Stimulated activated CD4-positive, alpha-beta T cell treated with anti-CD3 and anti-CD28 coated beads, TNF-alpha, amount 100 ng/mL, for 1 hour (primary cell): Measurements from ENCODE around the gene SMCO3.

Experiments
- DNase-seq, 3 donors: peaks; one replicate each; pipeline ENCODE4 v3.0.0-alpha.2; 2020; ENCODE audit warnings: low read depth in 3 of 3, low spot score in 1 of 3

Gene SMCO3

GRCh38 chr12:14828892-14829291 is 14.9 kb upstream of the SMCO3 start:
- DNase-seq, result no peak

- no peak for DNase-seq
Observed at GRCh38 chr12:14827043-14827442, 13.1 kb upstream of the SMCO3 start.

- no peak for DNase-seq
Observed at GRCh38 chr12:14826491-14826890, 12.5 kb upstream of the SMCO3 start.

- no peak for DNase-seq
Observed at GRCh38 chr12:14825256-14825655, 11.3 kb upstream of the SMCO3 start.

- no peak for DNase-seq
Observed at GRCh38 chr12:14824012-14824634, 10.1 kb upstream of the SMCO3 start.

GRCh38 chr12:14811486-14811885 is 2.5 kb downstream of the SMCO3 start:
- DNase-seq, result no peak

GRCh38 chr12:14810953-14811483 is 3.0 kb downstream of the SMCO3 start:
- no peak for DNase-seq

GRCh38 chr12:14810167-14810952 is 3.6 kb downstream of the SMCO3 start:
- no peak for DNase-seq

GRCh38 chr12:14803830-14804160 is 10.2 kb downstream of the SMCO3 start:
- no peak for DNase-seq

GRCh38 chr12:14803011-14803829 is 10.8 kb downstream of the SMCO3 start, which contains the start of the genes C12orf60 and WBP11:
Gene C12orf60, plus strand, starts transcription at chr12:14803670. Its CDS starts 19,266 bp downstream, at chr12:14822936.
Gene WBP11, minus strand, starts transcription at chr12:14803478. Its CDS starts 2,095 bp downstream, at chr12:14801383.
- peak; percentile 60 to 71 (median 69) for DNase-seq

GRCh38 chr12:14802721-14803010 is 11.3 kb downstream of the SMCO3 start:
- DNase-seq, result no peak

GRCh38 chr12:14802247-14802646 is 11.7 kb downstream of the SMCO3 start:
- no peak for DNase-seq

- no peak for DNase-seq
Observed at GRCh38 chr12:14795028-14795448, 18.9 kb downstream of the SMCO3 start.

GRCh38 chr12:14785568-14785967 is 28.4 kb downstream of the SMCO3 start:
- DNase-seq, result no peak

GRCh38 chr12:14784471-14784870 is 29.5 kb downstream of the SMCO3 start:
- no peak for DNase-seq

GRCh38 chr12:14782756-14783155 is 31.2 kb downstream of the SMCO3 start:
- DNase-seq, result no peak

- DNase-seq, result no peak
Observed at GRCh38 chr12:14781563-14781962, 32.4 kb downstream of the SMCO3 start.

GRCh38 chr12:14780859-14781258 is 33.1 kb downstream of the SMCO3 start:
- no peak for DNase-seq

- no peak for DNase-seq
Observed at GRCh38 chr12:14779834-14780233, 34.1 kb downstream of the SMCO3 start.

GRCh38 chr12:14777271-14777670 is 36.7 kb downstream of the SMCO3 start:
- no peak for DNase-seq

GRCh38 chr12:14776236-14776961 is 37.6 kb downstream of the SMCO3 start:
- DNase-seq, result no peak
